Measurements from ENCODE around the gene IL5.

IL5 gene

DNA sequence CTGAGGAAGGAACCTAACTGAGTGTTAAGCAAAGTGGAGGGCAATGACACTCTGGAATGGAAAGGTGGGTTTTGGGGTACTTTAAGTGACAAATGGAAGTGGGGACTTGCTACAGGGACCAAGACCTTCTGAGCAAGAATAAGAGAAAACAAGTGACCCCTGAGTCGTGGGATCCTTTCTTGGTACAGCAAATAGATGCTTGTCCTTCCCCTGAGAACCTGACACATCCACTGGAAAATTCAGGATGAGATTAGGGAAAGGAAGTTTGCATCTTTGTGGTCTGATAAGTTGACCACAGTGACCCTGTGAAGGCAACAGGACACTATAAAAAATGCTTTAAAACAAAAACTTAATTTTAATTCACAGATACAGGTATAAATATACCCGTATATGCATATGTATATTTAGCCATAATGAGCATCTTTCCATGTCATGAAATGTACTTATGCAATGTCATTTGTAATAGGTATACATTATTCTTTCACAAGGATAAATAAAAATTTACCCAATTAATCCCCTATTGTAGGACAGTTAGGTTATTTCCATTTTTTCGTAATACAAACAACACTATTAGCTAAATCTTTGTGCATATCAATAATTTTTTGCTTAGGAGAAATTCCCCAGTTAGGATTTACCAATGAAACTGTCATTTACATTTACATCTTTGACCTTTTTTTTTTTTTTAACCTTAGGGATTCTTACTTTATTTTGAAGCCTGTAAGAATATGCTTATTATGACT, 50.8 kb downstream of the IL5 start:
- FAIRE-seq, result no peak

More for the DNA sequence above, 50.8 kb downstream of the IL5 start:
- TF ChIP-seq SPI1 (IDR thresholded peaks at IDR 0.05; ENCODE audit: low read depth, low read length), result no peak
- no peak for TF ChIP-seq TAF1 (IDR thresholded peaks at IDR 0.05; ENCODE audit: low read depth, low read length)
- no peak for TF ChIP-seq POLR2AphosphoS5 (IDR thresholded peaks at IDR 0.05; ENCODE audit: low read depth, low read length)
- no peak for TF ChIP-seq PAX5 (IDR thresholded peaks at IDR 0.05; ENCODE audit: insufficient read depth, low read length, severe bottlenecking)
- no peak for TF ChIP-seq POLR2A (IDR thresholded peaks at IDR 0.05; ENCODE audit: low read depth, low read length)
- TF ChIP-seq POU2F2 (IDR thresholded peaks at IDR 0.05; ENCODE audit: low read depth, low read length), result no peak
- no peak for DNase-seq (ENCODE audit: insufficient read length, low spot score)
